K562 (cell line): Measurements from ENCODE around the gene LMBR1L. TPM values are rescaled to one million over a fixed set of nuclear protein-coding genes. Genes with fewer than 3 reads are reported as not detected.

Source experiments
- CBFA2T2 ChIP-seq: fragments of 450-650 bp; conservative IDR thresholded peaks from 2 replicates; pipeline ENCODE4 v1.6.1; 2017; ENCODE audit warnings: mild to moderate bottlenecking
- LARP7 ChIP-seq: fragments of 450-650 bp; IDR thresholded peaks from 2 replicates; pipeline ENCODE4 v1.6.1; 2016
- polyA plus RNA-seq, 8 experiments: library from polyadenylated mRNA; depleted of rRNA in 4 of 8; stranded (reverse) in 5 of 8; unstranded in 3 of 8; fragments of >200 nt; fragmentation: Nextera tagmentation in 2 of 8; fragmentation: Illumina TruSeq in 1 of 8; extraction: Ambion mirVana in 2 of 8; extraction: Trizol in 1 of 8; gene quantifications; 2 replicates each; pipeline versions ENCODE4 v1.2.1 to v1.2.3, GENCODE V29; 2011 to 2014; ENCODE audit warnings: inconsistent platforms in 1 of 8, missing spikeins in 1 of 8
- total RNA-seq, 7 experiments: library from RNA; depleted of rRNA in 6 of 7; stranded (reverse); fragments of >200 nt in 6 of 7; fragmentation: Illumina TruSeq in 2 of 7; extraction: Trizol in 2 of 7; gene quantifications; 2 replicates each; pipeline versions ENCODE4 v1.2.1 to v1.2.3, GENCODE V29; 2011 to 2021; ENCODE audit warnings: low replicate concordance in 1 of 7
- TF ChIP-seq, protein P1 (sequence below): sonication (generic); formaldehyde crosslinking; IDR thresholded peaks from 2 replicates; pipeline ENCODE4 v1.8.1; 2023; ENCODE audit warnings: missing genetic modification reagents, mild to moderate bottlenecking, borderline replicate concordance

The LMBR1L gene
- total and polyA plus RNA-seq, 9 of the 15 experiments (the other 6 are each of a cell fraction or from before 2014, with no cell fraction given): 2.5 to 57.0 (median 31.1) TPM

DNA sequence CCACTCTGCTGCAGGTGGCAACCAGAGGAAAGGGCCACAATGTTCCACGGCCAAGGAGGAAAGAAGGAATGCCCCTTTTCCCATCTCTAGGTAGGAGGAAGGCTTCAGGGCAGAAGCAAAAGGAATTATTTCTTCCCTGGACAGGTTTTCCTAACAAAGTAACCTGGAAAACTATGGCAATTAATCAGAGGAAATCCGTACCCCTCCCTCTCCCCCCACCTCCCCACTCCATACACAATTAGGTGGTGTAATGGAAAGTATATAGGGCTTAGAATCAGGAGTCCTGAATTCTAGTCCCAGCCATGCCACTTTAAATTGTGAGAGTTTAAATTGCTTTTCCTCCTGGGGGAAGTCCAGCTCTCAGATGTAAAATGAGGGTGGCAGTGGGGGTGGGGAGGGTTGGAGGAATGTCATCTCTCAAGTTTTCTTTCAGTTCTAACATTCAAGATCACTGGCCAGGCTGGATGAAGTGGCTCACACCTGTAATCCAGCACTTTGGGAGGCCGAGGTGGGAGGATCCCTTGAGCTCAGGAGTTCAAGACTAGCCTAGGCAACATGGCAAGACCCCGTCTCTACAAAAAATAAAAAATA is 17.7 kb downstream of the LMBR1L start (continued):
- TF ChIP-seq, protein P1, sequence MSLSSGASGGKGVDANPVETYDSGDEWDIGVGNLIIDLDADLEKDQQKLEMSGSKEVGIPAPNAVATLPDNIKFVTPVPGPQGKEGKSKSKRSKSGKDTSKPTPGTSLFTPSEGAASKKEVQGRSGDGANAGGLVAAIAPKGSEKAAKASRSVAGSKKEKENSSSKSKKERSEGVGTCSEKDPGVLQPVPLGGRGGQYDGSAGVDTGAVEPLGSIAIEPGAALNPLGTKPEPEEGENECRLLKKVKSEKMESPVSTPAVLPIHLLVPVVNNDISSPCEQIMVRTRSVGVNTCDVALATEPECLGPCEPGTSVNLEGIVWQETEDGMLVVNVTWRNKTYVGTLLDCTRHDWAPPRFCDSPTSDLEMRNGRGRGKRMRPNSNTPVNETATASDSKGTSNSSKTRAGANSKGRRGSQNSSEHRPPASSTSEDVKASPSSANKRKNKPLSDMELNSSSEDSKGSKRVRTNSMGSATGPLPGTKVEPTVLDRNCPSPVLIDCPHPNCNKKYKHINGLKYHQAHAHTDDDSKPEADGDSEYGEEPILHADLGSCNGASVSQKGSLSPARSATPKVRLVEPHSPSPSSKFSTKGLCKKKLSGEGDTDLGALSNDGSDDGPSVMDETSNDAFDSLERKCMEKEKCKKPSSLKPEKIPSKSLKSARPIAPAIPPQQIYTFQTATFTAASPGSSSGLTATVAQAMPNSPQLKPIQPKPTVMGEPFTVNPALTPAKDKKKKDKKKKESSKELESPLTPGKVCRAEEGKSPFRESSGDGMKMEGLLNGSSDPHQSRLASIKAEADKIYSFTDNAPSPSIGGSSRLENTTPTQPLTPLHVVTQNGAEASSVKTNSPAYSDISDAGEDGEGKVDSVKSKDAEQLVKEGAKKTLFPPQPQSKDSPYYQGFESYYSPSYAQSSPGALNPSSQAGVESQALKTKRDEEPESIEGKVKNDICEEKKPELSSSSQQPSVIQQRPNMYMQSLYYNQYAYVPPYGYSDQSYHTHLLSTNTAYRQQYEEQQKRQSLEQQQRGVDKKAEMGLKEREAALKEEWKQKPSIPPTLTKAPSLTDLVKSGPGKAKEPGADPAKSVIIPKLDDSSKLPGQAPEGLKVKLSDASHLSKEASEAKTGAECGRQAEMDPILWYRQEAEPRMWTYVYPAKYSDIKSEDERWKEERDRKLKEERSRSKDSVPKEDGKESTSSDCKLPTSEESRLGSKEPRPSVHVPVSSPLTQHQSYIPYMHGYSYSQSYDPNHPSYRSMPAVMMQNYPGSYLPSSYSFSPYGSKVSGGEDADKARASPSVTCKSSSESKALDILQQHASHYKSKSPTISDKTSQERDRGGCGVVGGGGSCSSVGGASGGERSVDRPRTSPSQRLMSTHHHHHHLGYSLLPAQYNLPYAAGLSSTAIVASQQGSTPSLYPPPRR (CRISPR knock-in tag): no peak
- TF ChIP-seq LARP7: no peak
- no peak for TF ChIP-seq CBFA2T2
- TF ChIP-seq, all 486 proteins: peak for 5
